ENCODE data around the gene CEP97.

The CEP97 gene

GRCh38 chr3:101811875-101812274 is 87.5 kb downstream of the CEP97 start:
- FAIRE-seq (no peak), DNase-seq (ENCODE audit: low spot score) (no peak)

- no peak for DNase-seq (ENCODE audit: low spot score)
- no peak for FAIRE-seq
Measured at GRCh38 chr3:101812895-101813294, 88.5 kb downstream of the CEP97 start.

- FAIRE-seq (peak; percentile 90), DNase-seq (ENCODE audit: low spot score) (peak; percentile 37)
Measured at GRCh38 chr3:101813817-101814440, 89.5 kb downstream of the CEP97 start.

GRCh38 chr3:101814835-101815234 is 90.4 kb downstream of the CEP97 start:
- DNase-seq (ENCODE audit: low spot score) = peak; percentile 10
- no peak for FAIRE-seq

- DNase-seq (ENCODE audit: low spot score) (no peak), FAIRE-seq (no peak)
Measured at GRCh38 chr3:101816215-101817149, 92.1 kb downstream of the CEP97 start.

GRCh38 chr3:101817992-101818391 is 93.6 kb downstream of the CEP97 start:
- FAIRE-seq (no peak), DNase-seq (ENCODE audit: low spot score) (no peak)

GRCh38 chr3:101819649-101820206 is 95.3 kb downstream of the CEP97 start:
- FAIRE-seq (no peak), DNase-seq (ENCODE audit: low spot score) (no peak)

Measured in RCC 7860 (cell line).